Left lung (tissue), 10 donors: ENCODE data around the gene AMOTL1. TPM values are rescaled to one million over a fixed set of nuclear protein-coding genes. Genes with fewer than 3 reads are reported as not detected.

Source experiments
- ATAC-seq: fragments of 200-7000 bp; cut with Tn5 transposase; one replicate; pipeline ENCODE4 v1.9.1; 2020; ENCODE audit warnings: moderate library complexity
- DNase-seq, 4 donors: peaks; one replicate each; pipeline ENCODE4 v3.0.0-alpha.2; 2013 to 2020
- H3K27ac ChIP-seq, 2 donors: fragments of 200-600 bp; sonication (generic) in 1 of 2; one replicate each; pipeline versions ENCODE4 v1.5.0 to v1.8.0; 2020 to 2021
- H3K27me3 ChIP-seq, 2 donors: fragments of 200-600 bp; sonication (generic) in 1 of 2; one replicate each; pipeline versions ENCODE4 v1.5.0 to v1.8.0; 2020 to 2021
- H3K36me3 ChIP-seq, 2 donors: fragments of 200-600 bp; sonication (generic) in 1 of 2; one replicate each; pipeline versions ENCODE4 v1.5.0 to v1.8.0; 2020 to 2021
- H3K4me1 ChIP-seq, 2 donors: fragments of 200-600 bp; one replicate each; pipeline ENCODE4 v1.8.0; 2021
- H3K4me3 ChIP-seq, 2 donors: fragments of 200-600 bp; sonication (generic) in 1 of 2; one replicate each; pipeline versions ENCODE4 v1.5.0 to v1.8.0; 2020 to 2021; ENCODE audit warnings: mild to moderate bottlenecking in 1 of 2
- H3K9me3 ChIP-seq, 2 donors: fragments of 200-600 bp; sonication (generic) in 1 of 2; one replicate each; pipeline versions ENCODE4 v1.5.0 to v1.8.0; 2020 to 2021
- intact Hi-C, 2 donors: fragments of 100-400 bp; cut with DNase I; formaldehyde crosslinking; loops; one replicate each; pipeline versions ENCODE4 v1.11.2 to v1.14.2; 2022
- polyA plus RNA-seq, 6 donors: library from polyadenylated mRNA; unstranded; fragments of 120-200 nt; gene quantifications; one replicate each; pipeline ENCODE4 v1.2.1, GENCODE V29; 2013; ENCODE audit not compliant: insufficient read length in 6 of 6
- total RNA-seq, 2 donors: library from RNA; stranded (reverse); fragmentation: NEBNext Ultra II Directional; extraction: Animal tissue kit (Norgen Biotek cat#: 25700); gene quantifications; one replicate each; pipeline ENCODE4 v1.2.1, GENCODE V29; 2021
- TF ChIP-seq, protein P1 (sequence below), 2 donors: fragments of 200-600 bp; sonication (generic) in 1 of 2; IDR thresholded peaks; one replicate each; pipeline versions ENCODE4 v1.5.0 to v1.8.0; 2021; ENCODE audit warnings: antibody characterized with exemption in 2 of 2
- donor health status: DM: no; HTN: yes; CAD: no.
- donor health status: DM: no; HTN: no; CAD: no.

The AMOTL1 gene
- total and polyA plus RNA-seq, 8 donors: 42.7 to 67.9 (median 55.5) TPM

DNA sequence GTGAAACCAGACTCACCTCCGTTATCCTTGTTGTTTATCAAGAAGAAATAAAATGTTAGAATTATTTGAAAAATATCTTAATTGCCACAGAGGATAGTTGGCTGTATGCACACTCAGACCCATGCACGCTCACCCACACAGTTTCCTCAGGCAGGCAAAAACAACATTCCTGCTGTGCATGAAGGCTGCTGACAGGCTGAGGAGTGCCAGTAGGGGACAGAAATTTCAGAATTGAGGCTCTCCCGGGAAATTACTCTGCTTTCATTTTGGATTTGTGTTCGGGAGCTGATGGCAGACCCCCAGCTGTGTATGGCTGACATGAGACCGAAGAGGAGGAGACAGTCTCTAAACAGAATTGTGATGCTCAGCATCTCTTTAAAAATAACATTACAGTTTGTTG lies 87.5 kb downstream of the AMOTL1 start:
- ATAC-seq: peak; percentile 7

DNA sequence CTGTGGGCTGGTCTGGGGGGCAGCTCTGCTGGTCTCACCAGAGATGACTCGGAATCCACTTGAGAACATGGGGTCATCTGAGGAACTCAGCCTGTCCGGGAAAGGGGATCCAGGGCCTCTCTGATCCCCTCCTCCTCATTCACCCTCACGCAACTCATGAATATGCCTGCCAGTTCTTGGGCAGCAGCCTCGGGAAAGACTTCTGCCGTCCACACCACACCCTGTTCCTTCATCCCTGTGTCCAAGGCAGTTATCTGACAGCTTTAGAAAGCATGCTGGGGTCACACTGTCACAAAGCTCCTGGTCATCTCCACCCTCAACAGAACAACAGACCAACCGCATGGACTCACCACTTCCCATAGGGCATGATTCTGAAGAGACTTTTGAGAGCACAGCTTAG lies 88.3 kb downstream of the AMOTL1 start:
- intact Hi-C loops: no loop called here
- no peaks in the 10 kb centered on the region for H3K4me1 ChIP-seq
- no peak for ATAC-seq

More for the DNA sequence above, 87.5 kb downstream of the AMOTL1 start:
- intact Hi-C loops: no loop called here
- TF ChIP-seq, protein P1, sequence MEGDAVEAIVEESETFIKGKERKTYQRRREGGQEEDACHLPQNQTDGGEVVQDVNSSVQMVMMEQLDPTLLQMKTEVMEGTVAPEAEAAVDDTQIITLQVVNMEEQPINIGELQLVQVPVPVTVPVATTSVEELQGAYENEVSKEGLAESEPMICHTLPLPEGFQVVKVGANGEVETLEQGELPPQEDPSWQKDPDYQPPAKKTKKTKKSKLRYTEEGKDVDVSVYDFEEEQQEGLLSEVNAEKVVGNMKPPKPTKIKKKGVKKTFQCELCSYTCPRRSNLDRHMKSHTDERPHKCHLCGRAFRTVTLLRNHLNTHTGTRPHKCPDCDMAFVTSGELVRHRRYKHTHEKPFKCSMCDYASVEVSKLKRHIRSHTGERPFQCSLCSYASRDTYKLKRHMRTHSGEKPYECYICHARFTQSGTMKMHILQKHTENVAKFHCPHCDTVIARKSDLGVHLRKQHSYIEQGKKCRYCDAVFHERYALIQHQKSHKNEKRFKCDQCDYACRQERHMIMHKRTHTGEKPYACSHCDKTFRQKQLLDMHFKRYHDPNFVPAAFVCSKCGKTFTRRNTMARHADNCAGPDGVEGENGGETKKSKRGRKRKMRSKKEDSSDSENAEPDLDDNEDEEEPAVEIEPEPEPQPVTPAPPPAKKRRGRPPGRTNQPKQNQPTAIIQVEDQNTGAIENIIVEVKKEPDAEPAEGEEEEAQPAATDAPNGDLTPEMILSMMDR (IDR thresholded peaks at IDR 0.05): no peak
- DNase-seq: no peak
- H3K27ac ChIP-seq: no peak overlapping the region
- no peak overlapping the region for H3K4me3 ChIP-seq
- H3K27me3 ChIP-seq: no peaks in the 10 kb centered on the region
- H3K9me3 ChIP-seq: no peaks in the 10 kb centered on the region
- no peaks in the 10 kb centered on the region for H3K4me1 ChIP-seq
- peaks cover 0 to 70% of the 10 kb centered on the region in 2 donors for H3K36me3 ChIP-seq

DNA sequence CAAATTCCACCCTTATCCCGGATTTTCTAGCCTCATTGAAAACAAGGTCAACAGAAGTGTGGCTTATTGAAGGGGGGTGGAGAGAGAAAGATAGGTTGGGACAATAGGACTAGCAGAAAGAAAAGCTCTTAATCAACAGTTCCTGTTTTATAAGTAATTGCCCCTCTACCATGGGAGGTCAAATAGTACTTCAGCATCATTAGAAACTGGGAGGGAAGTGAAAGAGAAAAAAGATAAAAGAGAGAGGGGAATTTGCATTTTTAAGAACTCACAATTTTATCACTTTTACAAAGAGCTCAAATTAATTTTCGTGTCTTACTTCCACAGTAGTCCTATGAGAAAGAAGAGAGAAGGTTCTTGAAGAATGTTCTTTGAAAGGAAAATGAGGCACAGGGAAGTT lies 89.2 kb downstream of the AMOTL1 start:
- no peak for ATAC-seq
- Histone ChIP-seq H3K9me3 (no peaks in the 10 kb centered on the region), H3K36me3 (peaks cover 0 to 76% of the 10 kb centered on the region in 2 donors), H3K4me3 (no peak overlapping the region), H3K4me1 (no peaks in the 10 kb centered on the region), H3K27me3 (no peaks in the 10 kb centered on the region), H3K27ac (no peak overlapping the region)
- DNase-seq: no peak
- intact Hi-C loops: no loop called here
- TF ChIP-seq, protein P1 (IDR thresholded peaks at IDR 0.05): no peak

More for the DNA sequence above, 88.3 kb downstream of the AMOTL1 start:
- DNase-seq: no peak
- Histone ChIP-seq H3K4me3 (no peak overlapping the region), H3K27me3 (no peaks in the 10 kb centered on the region), H3K9me3 (no peaks in the 10 kb centered on the region), H3K27ac (no peak overlapping the region), H3K36me3 (peaks cover 0 to 72% of the 10 kb centered on the region in 2 donors)
- TF ChIP-seq, protein P1 (IDR thresholded peaks at IDR 0.05): no peak

GRCh38 chr11:94858012-94858705 lies 90.0 kb downstream of the AMOTL1 start:
- ATAC-seq (no peak), DNase-seq (no peak)
- H3K27me3 ChIP-seq: no peaks in the 10 kb centered on the region
- peaks cover 0 to 74% of the 10 kb centered on the region in 2 donors for H3K36me3 ChIP-seq
- no peaks in the 10 kb centered on the region for H3K4me1 ChIP-seq
- H3K4me3 ChIP-seq: no peak overlapping the region
- H3K9me3 ChIP-seq: no peaks in the 10 kb centered on the region
- intact Hi-C loops: no loop called here
- H3K27ac ChIP-seq: no peak overlapping the region
- TF ChIP-seq, protein P1 (IDR thresholded peaks at IDR 0.05): no peak

GRCh38 chr11:94860333-94860732 lies 92.2 kb downstream of the AMOTL1 start:
- Histone ChIP-seq H3K27ac (no peak overlapping the region), H3K36me3 (peaks cover 0 to 68% of the 10 kb centered on the region in 2 donors), H3K4me3 (no peak overlapping the region), H3K27me3 (no peaks in the 10 kb centered on the region), H3K4me1 (no peaks in the 10 kb centered on the region), H3K9me3 (no peaks in the 10 kb centered on the region)
- ATAC-seq (no peak), DNase-seq (no peak)
- intact Hi-C loops: no loop called here
- TF ChIP-seq, protein P1 (IDR thresholded peaks at IDR 0.05): no peak
